HepG2 (cell line): ENCODE data around the gene P4HB. TPM values are rescaled to one million over a fixed set of nuclear protein-coding genes. Genes with fewer than 3 reads are reported as not detected.

Source experiments
- ARNT2 ChIP-seq: sonication (generic); formaldehyde crosslinking; IDR thresholded peaks from 2 replicates; pipeline ENCODE4 v1.8.0; 2022; ENCODE audit warnings: mild to moderate bottlenecking, low read depth, missing genetic modification reagents, moderate library complexity
- KLF9 ChIP-seq: IDR thresholded peaks from 2 replicates; pipeline ENCODE4 v1.6.1; 2016; ENCODE audit warnings: low read depth
- KMT2A ChIP-seq: sonication (generic); formaldehyde crosslinking; IDR thresholded peaks from 2 replicates; pipeline ENCODE4 v1.4.0; 2020; ENCODE audit warnings: missing genetic modification reagents
- MAFG ChIP-seq: sonication (generic); formaldehyde crosslinking; IDR thresholded peaks from 2 replicates; pipeline ENCODE4 v1.5.1; 2020; ENCODE audit warnings: mild to moderate bottlenecking, missing genetic modification reagents
- MEIS1 ChIP-seq: sonication (generic); formaldehyde crosslinking; IDR thresholded peaks from 2 replicates; pipeline ENCODE4 v1.9.0; 2021; ENCODE audit warnings: mild to moderate bottlenecking, missing genetic modification reagents, moderate library complexity, borderline replicate concordance
- NR2C2 ChIP-seq: sonication (generic); formaldehyde crosslinking; IDR thresholded peaks from 2 replicates; pipeline ENCODE4 v1.4.0; 2020; ENCODE audit warnings: missing genetic modification reagents, mild to moderate bottlenecking, moderate library complexity, borderline replicate concordance
- PHF21A ChIP-seq: sonication (generic); formaldehyde crosslinking; IDR thresholded peaks from 2 replicates; pipeline ENCODE4 v1.5.0; 2020; ENCODE audit warnings: mild to moderate bottlenecking, missing genetic modification reagents
- SIN3A ChIP-seq: IDR thresholded peaks from 2 replicates; pipeline ENCODE4 v1.6.1; 2011; ENCODE audit warnings: low read depth, mild to moderate bottlenecking, control low read depth, low read length, borderline replicate concordance
- SRSF1 ChIP-seq: fragments of 200-400 bp; formaldehyde crosslinking; optimal IDR thresholded peaks from 2 replicates; pipeline ENCODE3; 2017; ENCODE audit warnings: mild to moderate bottlenecking, low read depth, low read length, moderate library complexity
- TBX2 ChIP-seq: sonication (generic); formaldehyde crosslinking; IDR thresholded peaks from 2 replicates; pipeline ENCODE4 v1.5.0; 2020; ENCODE audit warnings: missing genetic modification reagents, mild to moderate bottlenecking, borderline replicate concordance
- TRIM24 ChIP-seq: sonication (generic); formaldehyde crosslinking; IDR thresholded peaks from 2 replicates; pipeline ENCODE4 v1.8.0; 2022; ENCODE audit warnings: mild to moderate bottlenecking, missing genetic modification reagents
- ZFP1 ChIP-seq: IDR thresholded peaks from 2 replicates; pipeline ENCODE4 v1.6.1; 2016
- ZMYM2 ChIP-seq: sonication (generic); formaldehyde crosslinking; IDR thresholded peaks from 2 replicates; pipeline ENCODE4 v1.8.0; 2022; ENCODE audit warnings: mild to moderate bottlenecking, missing genetic modification reagents
- ZNF230 ChIP-seq: sonication (generic); formaldehyde crosslinking; IDR thresholded peaks from 2 replicates; pipeline ENCODE4 v1.4.0; 2020; ENCODE audit warnings: mild to moderate bottlenecking, missing genetic modification reagents
- ZNF235 ChIP-seq: sonication (generic); formaldehyde crosslinking; IDR thresholded peaks from 2 replicates; pipeline ENCODE4 v1.8.1; 2023; ENCODE audit warnings: mild to moderate bottlenecking, missing genetic modification reagents, borderline replicate concordance
- ZNF737 ChIP-seq: sonication (generic); formaldehyde crosslinking; IDR thresholded peaks from 2 replicates; pipeline ENCODE4 v1.5.0; 2020; ENCODE audit warnings: missing genetic modification reagents, mild to moderate bottlenecking, borderline replicate concordance
- ZNF75D ChIP-seq: sonication (generic); formaldehyde crosslinking; IDR thresholded peaks from 2 replicates; pipeline ENCODE4 v1.8.1; 2023; ENCODE audit warnings: missing genetic modification reagents, mild to moderate bottlenecking, borderline replicate concordance
- ZNF782 ChIP-seq: sonication (generic); formaldehyde crosslinking; IDR thresholded peaks from 2 replicates; pipeline ENCODE4 v1.4.0; 2020; ENCODE audit warnings: missing genetic modification reagents, mild to moderate bottlenecking, borderline replicate concordance
- ZSCAN12 ChIP-seq: sonication (generic); formaldehyde crosslinking; IDR thresholded peaks from 2 replicates; pipeline ENCODE4 v1.9.0; 2021; ENCODE audit warnings: mild to moderate bottlenecking, missing genetic modification reagents
- ZSCAN21 ChIP-seq: sonication (generic); formaldehyde crosslinking; IDR thresholded peaks from 2 replicates; pipeline ENCODE4 v1.8.0; 2022; ENCODE audit warnings: mild to moderate bottlenecking, missing genetic modification reagents, moderate library complexity, borderline replicate concordance
- polyA plus RNA-seq, 8 experiments: library from polyadenylated mRNA; depleted of rRNA in 3 of 8; stranded (reverse) in 7 of 8; unstranded in 1 of 8; fragments of >200 nt; fragmentation: Illumina TruSeq in 4 of 8; extraction: Trizol in 4 of 8; gene quantifications; 2 replicates each; pipeline versions ENCODE4 v1.2.1 to v1.2.3, GENCODE V29; 2011 to 2016; ENCODE audit warnings: low read depth in 4 of 8, missing spikeins in 1 of 8, mixed read lengths in 1 of 8; ENCODE audit not compliant: insufficient read depth in 1 of 8
- total RNA-seq, 5 experiments: library from RNA; depleted of rRNA; stranded (reverse); fragments of >200 nt; fragmentation: Illumina TruSeq; extraction: Trizol; gene quantifications; 2 replicates each; pipeline ENCODE4 v1.2.3, GENCODE V29; 2016; ENCODE audit warnings: low read depth in 1 of 5
- TF ChIP-seq, protein P1 (sequence below): sonication (generic); formaldehyde crosslinking; IDR thresholded peaks from 2 replicates; pipeline ENCODE4 v1.5.0; 2020; ENCODE audit warnings: missing genetic modification reagents
- TF ChIP-seq, protein P2 (sequence below): sonication (generic); formaldehyde crosslinking; IDR thresholded peaks from 2 replicates; pipeline ENCODE4 v1.8.1; 2023; ENCODE audit warnings: mild to moderate bottlenecking, moderate library complexity, missing genetic modification reagents
- TF ChIP-seq, protein P3 (sequence below): IDR thresholded peaks from 2 replicates; pipeline ENCODE4 v1.6.1; 2016; ENCODE audit warnings: missing biosample characterization, missing genetic modification reagents, low read depth
- TF ChIP-seq, protein P4 (sequence below): sonication (generic); formaldehyde crosslinking; IDR thresholded peaks from 2 replicates; pipeline ENCODE4 v1.8.0; 2023; ENCODE audit warnings: mild to moderate bottlenecking, missing genetic modification reagents
- TF ChIP-seq, protein P5 (sequence below): IDR thresholded peaks from 2 replicates; pipeline ENCODE4 v1.6.1; 2016; ENCODE audit warnings: low read depth, borderline replicate concordance

Gene P4HB
- total and polyA plus RNA-seq, 2 of the 13 experiments (the other 11 are each of a cell fraction or from before 2014, with no cell fraction given), result 185 to 782 TPM

DNA sequence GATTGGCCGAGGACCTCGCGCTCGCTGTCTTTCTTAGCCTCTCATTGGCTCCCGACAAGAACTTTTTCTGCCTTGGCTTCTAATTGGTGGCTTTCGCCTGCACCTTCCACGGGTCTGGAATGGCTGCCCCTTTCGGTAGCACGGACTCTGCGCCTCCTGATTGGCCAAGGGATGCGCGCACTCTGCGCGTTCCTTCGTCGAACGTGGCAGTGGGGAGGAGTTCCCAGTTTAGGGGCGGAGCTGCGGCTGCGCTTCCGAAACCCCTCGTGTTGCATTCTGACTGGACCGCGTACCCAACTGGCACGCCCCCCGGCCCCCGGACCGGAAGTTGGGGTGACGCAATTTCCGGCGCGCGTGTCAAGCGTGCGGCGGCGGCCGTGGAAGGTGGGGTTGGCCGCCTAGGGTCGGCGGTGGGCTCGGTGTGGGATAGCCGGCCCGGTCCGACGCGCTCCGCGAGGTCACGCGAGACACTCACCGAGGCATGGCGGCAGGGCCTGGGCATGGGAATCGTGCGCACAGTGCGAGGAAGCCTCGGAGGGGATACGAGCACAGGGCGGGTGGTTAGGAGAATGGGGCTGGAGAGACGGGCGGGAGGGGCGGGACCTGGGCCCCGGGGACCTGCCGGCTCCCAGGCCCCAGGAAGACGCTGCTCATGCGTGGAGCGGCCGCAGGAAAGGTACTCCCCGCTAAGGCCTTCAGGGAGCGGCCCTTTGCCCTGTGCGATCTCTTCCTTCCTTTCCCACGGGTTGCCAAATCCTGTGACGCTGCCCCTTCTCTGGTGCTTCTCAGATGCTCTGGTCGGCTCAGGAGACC lies 627 bp upstream of the P4HB start (continued):
- TF ChIP-seq ARNT2 (CRISPR knock-in tag), result peak; percentile 97; the same call in 1 of the 2 replicates
- TF ChIP-seq, protein P1, sequence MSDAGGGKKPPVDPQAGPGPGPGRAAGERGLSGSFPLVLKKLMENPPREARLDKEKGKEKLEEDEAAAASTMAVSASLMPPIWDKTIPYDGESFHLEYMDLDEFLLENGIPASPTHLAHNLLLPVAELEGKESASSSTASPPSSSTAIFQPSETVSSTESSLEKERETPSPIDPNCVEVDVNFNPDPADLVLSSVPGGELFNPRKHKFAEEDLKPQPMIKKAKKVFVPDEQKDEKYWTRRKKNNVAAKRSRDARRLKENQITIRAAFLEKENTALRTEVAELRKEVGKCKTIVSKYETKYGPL (CRISPR knock-in tag), result 0 out of 2 replicates have a peak, but pooled peaks have one; percentile 53
- TF ChIP-seq KLF9 (CRISPR knock-in tag), result peak; percentile 98; the same call in 1 of the 2 replicates
- TF ChIP-seq PHF21A, result peak; percentile 84; the same call in 1 of the 2 replicates
- TF ChIP-seq ZSCAN21 (CRISPR knock-in tag), result peak; percentile 84; the same call in 1 of the 2 replicates
- TF ChIP-seq, protein P2, sequence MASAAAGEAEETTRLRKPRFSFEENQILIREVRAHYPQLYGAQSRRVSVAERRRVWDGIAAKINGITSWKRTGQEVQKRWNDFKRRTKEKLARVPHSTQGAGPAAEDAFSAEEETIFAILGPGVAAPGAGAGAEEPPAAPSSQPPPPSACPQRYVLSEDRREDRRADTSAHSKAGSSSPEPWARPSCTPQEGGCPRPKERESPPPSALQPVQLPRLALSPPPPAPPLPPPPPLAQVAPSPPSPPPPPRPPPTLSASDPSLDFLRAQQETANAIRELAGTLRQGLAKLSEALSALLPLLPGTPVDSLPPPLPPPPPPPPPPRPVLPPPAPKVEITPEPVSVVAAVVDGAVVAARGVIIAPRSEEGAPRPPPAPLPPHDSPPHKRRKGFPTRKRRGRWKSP (CRISPR knock-in tag), result no peak; the same call in 1 of the 2 replicates
- peak; percentile 78; the same call in 1 of the 2 replicates for TF ChIP-seq ZFP1 (CRISPR knock-in tag)
- peak; percentile 71; the same call in 1 of the 2 replicates for TF ChIP-seq MEIS1
- TF ChIP-seq, protein P3, sequence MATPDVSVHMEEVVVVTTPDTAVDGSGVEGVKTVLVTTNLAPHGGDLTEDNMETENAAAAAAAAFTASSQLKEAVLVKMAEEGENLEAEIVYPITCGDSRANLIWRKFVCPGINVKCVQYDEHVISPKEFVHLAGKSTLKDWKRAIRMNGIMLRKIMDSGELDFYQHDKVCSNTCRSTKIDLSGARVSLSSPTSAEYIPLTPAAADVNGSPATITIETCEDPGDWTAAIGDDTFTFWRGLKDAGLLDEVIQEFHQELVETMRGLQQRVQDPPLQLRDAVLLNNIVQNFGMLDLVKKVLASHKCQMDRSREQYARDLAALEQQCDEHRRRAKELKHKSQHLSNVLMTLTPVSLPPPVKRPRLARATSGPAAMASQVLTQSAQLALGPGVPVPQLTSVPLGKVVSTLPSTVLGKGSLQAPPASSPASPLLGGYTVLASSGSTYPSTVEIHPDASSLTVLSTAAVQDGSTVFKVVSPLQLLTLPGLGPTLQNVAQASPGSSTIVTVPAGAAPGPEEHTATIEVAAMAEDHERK (CRISPR knock-in tag), result peak; percentile 82
- peak; percentile 82 for TF ChIP-seq TBX2 (CRISPR knock-in tag)
- peak; percentile 59; the same call in 1 of the 2 replicates for TF ChIP-seq ZNF230 (CRISPR knock-in tag)
- TF ChIP-seq SIN3A, result peak; percentile 73; the same call in 1 of the 2 replicates
- TF ChIP-seq SRSF1, result peak; percentile 41
- TF ChIP-seq, protein P4, sequence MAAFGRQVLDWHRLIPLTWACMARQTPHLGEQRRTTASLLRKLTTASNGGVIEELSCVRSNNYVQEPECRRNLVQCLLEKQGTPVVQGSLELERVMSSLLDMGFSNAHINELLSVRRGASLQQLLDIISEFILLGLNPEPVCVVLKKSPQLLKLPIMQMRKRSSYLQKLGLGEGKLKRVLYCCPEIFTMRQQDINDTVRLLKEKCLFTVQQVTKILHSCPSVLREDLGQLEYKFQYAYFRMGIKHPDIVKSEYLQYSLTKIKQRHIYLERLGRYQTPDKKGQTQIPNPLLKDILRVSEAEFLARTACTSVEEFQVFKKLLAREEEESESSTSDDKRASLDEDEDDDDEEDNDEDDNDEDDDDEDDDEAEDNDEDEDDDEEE (CRISPR knock-in tag), result peak; percentile 92
- peak; percentile 55; the same call in 1 of the 2 replicates for TF ChIP-seq TRIM24 (CRISPR knock-in tag)
- TF ChIP-seq ZNF75D (CRISPR knock-in tag), result peak; percentile 85; the same call in 1 of the 2 replicates
- TF ChIP-seq NR2C2 (CRISPR knock-in tag), result peak; percentile 92
- TF ChIP-seq, protein P5, sequence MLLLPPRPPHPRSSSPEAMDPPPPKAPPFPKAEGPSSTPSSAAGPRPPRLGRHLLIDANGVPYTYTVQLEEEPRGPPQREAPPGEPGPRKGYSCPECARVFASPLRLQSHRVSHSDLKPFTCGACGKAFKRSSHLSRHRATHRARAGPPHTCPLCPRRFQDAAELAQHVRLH (CRISPR knock-in tag), result 0 out of 2 replicates have a peak, but pooled peaks have one; percentile 56
- TF ChIP-seq ZNF235 (CRISPR knock-in tag), result peak; percentile 73; the same call in 1 of the 2 replicates
- no peak; the same call in 1 of the 2 replicates for TF ChIP-seq ZSCAN12 (CRISPR knock-in tag)
- TF ChIP-seq MAFG (CRISPR knock-in tag), result no peak
- TF ChIP-seq ZNF737 (CRISPR knock-in tag), result peak; percentile 59; the same call in 1 of the 2 replicates
- peak; percentile 97 for TF ChIP-seq KMT2A (CRISPR knock-in tag)
- 0 out of 2 replicates have a peak, but pooled peaks have one; percentile 63 for TF ChIP-seq ZNF782 (CRISPR knock-in tag)
- peak; percentile 84 for TF ChIP-seq ZMYM2 (CRISPR knock-in tag)
